ENCODE data around the gene GPSM1. TPM values are rescaled to one million over a fixed set of nuclear protein-coding genes. Genes with fewer than 3 reads are reported as not detected.

Gene GPSM1
- total RNA-seq, 1 experiment from 2014 or later: 24.7 TPM

- Mint-ChIP-seq H3K27ac (no peak overlapping the region), H3K4me1 (peaks cover 0 to 5% of the 10 kb centered on the region in 2 experiments; a peak in 1 of 4 replicates), H3K4me3 (no peak overlapping the region), H3K36me3 (ENCODE audit: insufficient read depth in 1 of 3, low read depth in 3 of 3) (peaks cover 2 to 24% (median 6%) of the 10 kb centered on the region in 3 experiments; a peak in 4 of 7 replicates), H3K27me3 (ENCODE audit: low read depth) (no peaks in the 10 kb centered on the region), H3K9me3 (no peaks in the 10 kb centered on the region)
- Histone ChIP-seq H3T11ph (ENCODE audit: low read length) (no peak overlapping the region), H3K27ac (ENCODE audit: insufficient read length, low read depth, low read length) (no peak overlapping the region), H3K14ac (ENCODE audit: insufficient read depth, low read length) (no peak overlapping the region; the same call in 1 of the 2 replicates), H3K9ac (ENCODE audit: extremely low read depth, insufficient read length, low read length) (no peak overlapping the region), H3K4ac (ENCODE audit: low read depth, low read length) (no peak overlapping the region), H2AFZ (ENCODE audit: low read length) (no peak overlapping the region), H4K20me1 (ENCODE audit: control insufficient read depth, insufficient read depth, insufficient read length) (no peaks in the 10 kb centered on the region), H3K9me3 (ENCODE audit: control insufficient read depth, low read depth, low read length) (no peaks in the 10 kb centered on the region), H4K8ac (replicated peaks; ENCODE audit: insufficient read length, low read depth, low read length) (no peak overlapping the region), H3K4me1 (ENCODE audit: insufficient read depth, low read length) (no peaks in the 10 kb centered on the region), H3K23ac (ENCODE audit: insufficient read length, low read depth, low read length) (no peak overlapping the region), H2BK12ac (ENCODE audit: insufficient read length, low read depth, low read length) (no peak overlapping the region), H4K91ac (ENCODE audit: insufficient read length, low read depth, low read length) (no peak overlapping the region), H3K79me1 (ENCODE audit: insufficient read depth, low read depth, low read length, poor library complexity, severe bottlenecking) (no peaks in the 10 kb centered on the region), H3K4me2 (ENCODE audit: insufficient read depth, insufficient read length, low read length) (no peak overlapping the region), H3K27me3 (ENCODE audit: insufficient read depth, low read length) (no peaks in the 10 kb centered on the region), H3K56ac (ENCODE audit: insufficient read length, low read depth, low read length) (no peak overlapping the region), H3K18ac (ENCODE audit: insufficient read length, low read depth, low read length) (no peak overlapping the region), H2BK5ac (ENCODE audit: insufficient read length, low read length) (no peak overlapping the region), H2AK5ac (ENCODE audit: insufficient read length, low read length) (no peak overlapping the region), H4K5ac (ENCODE audit: insufficient read length, low read depth, low read length) (no peak overlapping the region), H3K23me2 (ENCODE audit: insufficient read length, low read depth, low read length, poor library complexity, severe bottlenecking) (no peaks in the 10 kb centered on the region), H3K79me2 (ENCODE audit: insufficient read depth, low read length) (no peaks in the 10 kb centered on the region), H2BK20ac (ENCODE audit: low read depth, low read length, poor library complexity, severe bottlenecking) (no peak overlapping the region), H2BK120ac (ENCODE audit: low read depth, low read length, poor library complexity, severe bottlenecking) (no peak overlapping the region), H2BK15ac (ENCODE audit: low read depth, low read length) (no peak overlapping the region)
- TF ChIP-seq, protein P1, sequence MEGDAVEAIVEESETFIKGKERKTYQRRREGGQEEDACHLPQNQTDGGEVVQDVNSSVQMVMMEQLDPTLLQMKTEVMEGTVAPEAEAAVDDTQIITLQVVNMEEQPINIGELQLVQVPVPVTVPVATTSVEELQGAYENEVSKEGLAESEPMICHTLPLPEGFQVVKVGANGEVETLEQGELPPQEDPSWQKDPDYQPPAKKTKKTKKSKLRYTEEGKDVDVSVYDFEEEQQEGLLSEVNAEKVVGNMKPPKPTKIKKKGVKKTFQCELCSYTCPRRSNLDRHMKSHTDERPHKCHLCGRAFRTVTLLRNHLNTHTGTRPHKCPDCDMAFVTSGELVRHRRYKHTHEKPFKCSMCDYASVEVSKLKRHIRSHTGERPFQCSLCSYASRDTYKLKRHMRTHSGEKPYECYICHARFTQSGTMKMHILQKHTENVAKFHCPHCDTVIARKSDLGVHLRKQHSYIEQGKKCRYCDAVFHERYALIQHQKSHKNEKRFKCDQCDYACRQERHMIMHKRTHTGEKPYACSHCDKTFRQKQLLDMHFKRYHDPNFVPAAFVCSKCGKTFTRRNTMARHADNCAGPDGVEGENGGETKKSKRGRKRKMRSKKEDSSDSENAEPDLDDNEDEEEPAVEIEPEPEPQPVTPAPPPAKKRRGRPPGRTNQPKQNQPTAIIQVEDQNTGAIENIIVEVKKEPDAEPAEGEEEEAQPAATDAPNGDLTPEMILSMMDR (conservative IDR thresholded peaks at IDR 0.05): no peak
- no peak for DNase-seq
- no CpG with 5 or more reads among the region's 8 CpGs for WGBS (ENCODE audit: extremely low coverage, insufficient read length, low lambda C conversion rate)
Observed at GRCh38 chr9:136376457-136376856, 49.1 kb downstream of the GPSM1 start.
